ENCODE data around the gene PES1. TPM values are rescaled to one million over a fixed set of nuclear protein-coding genes. Genes with fewer than 3 reads are reported as not detected.

Gene PES1
- total RNA-seq, 1 experiment from 2014 or later = 167 TPM

GRCh38 chr22:30609260-30610185, 17.8 kb upstream of the PES1 start:
- Histone ChIP-seq H3K27ac (ENCODE audit: low read depth, low read length) (peak overlapping the region; percentile 6), H2AFZ (ENCODE audit: low read depth, low read length, poor library complexity, severe bottlenecking) (peak overlapping the region; percentile 82), H4K20me1 (ENCODE audit: insufficient read depth) (no peaks in the 10 kb centered on the region), H3K79me2 (ENCODE audit: insufficient read depth, low read length) (no peaks in the 10 kb centered on the region), H3K9me2 (ENCODE audit: insufficient read depth) (no peaks in the 10 kb centered on the region), H3K4me2 (ENCODE audit: low read length) (peak overlapping the region; percentile 78), H3K27me3 (ENCODE audit: insufficient read depth, low read length) (no peaks in the 10 kb centered on the region), H3K4me3 (replicated peaks in 1 of 2; ENCODE audit: low read depth in 1 of 2, low read length in 2 of 2) (peak overlapping the region in 1 of 2 experiments; percentile 29; a peak in 2 of 4 replicates), H3K4me1 (ENCODE audit: control insufficient read depth in 1 of 2, insufficient read depth in 2 of 2, low read length in 2 of 2) (peaks cover 22 to 47% of the 10 kb centered on the region in 2 experiments), H3K9ac (ENCODE audit: low read length) (peak overlapping the region; percentile 36), H3K9me3 (ENCODE audit: control insufficient read depth in 1 of 2, insufficient read depth in 1 of 2, low read depth in 1 of 2, low read length in 2 of 2) (no peaks in the 10 kb centered on the region), H3K36me3 (ENCODE audit: control insufficient read depth in 1 of 2, insufficient read depth in 2 of 2, low read length in 2 of 2) (no peaks in the 10 kb centered on the region)
- RAD21 ChIA-PET (ENCODE audit: low non-redundant PET in 1 of 2, low total read pairs in 2 of 2, uncharacterized antibody in 2 of 2, unreplicated experiment in 2 of 2) = no interaction called here
- ATAC-seq (peak; percentile 55), DNase-seq (ENCODE audit: low read depth, low spot score) (no peak)
- intact Hi-C loops (cut with micrococcal nuclease) = loop anchor here (10.0 kb wide), 1 partner anchor 145 kb away; no protein-coding TSS in a partner anchor
- peak; percentile 47; the same call in 1 of the 2 replicates for TF ChIP-seq FOSL1 (IDR thresholded peaks at IDR 0.05; ENCODE audit: low read depth)
- no peak for TF ChIP-seq SRF (IDR thresholded peaks at IDR 0.05; ENCODE audit: low read depth)
- TF ChIP-seq JUND (IDR thresholded peaks at IDR 0.05) = 0 out of 2 replicates have a peak, but pooled peaks have one; percentile 27
- no TSS peak for BruUV-seq (replicated peaks)
- POLR2A ChIA-PET = no interaction called here
- CTCF ChIA-PET = interaction anchor here (1.0 to 1.4 kb wide), 2 partner anchors 25 to 146 kb away, joined by 3 to 5 read pairs; no protein-coding TSS in a partner anchor

DNA sequence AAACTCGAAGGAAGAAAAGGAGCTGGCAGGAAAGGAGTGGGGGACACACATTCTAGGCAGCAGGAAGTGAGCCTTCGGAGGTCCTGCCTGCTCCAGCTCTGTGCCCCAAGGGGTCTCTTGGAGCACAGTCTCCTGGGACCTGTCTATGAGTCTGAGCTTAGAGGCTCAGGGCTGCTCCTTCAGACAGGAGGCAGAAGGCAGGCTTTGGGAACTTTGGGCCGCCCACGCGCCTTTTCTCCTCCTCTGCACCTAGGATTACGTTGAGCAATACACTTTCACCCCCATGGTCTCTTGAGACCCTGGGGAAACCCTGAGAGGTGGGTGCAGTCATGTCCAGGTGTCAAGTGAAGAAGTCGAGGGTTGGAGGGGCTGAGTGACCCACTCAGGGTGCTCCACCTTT, 16.2 kb upstream of the PES1 start:
- H3K4me2 ChIP-seq (ENCODE audit: low read length) = no peak overlapping the region
- H3K9me2 ChIP-seq (ENCODE audit: insufficient read depth) = no peaks in the 10 kb centered on the region
- ATAC-seq = no peak
- no TSS peak for BruUV-seq (replicated peaks)
- no peak overlapping the region for H3K9ac ChIP-seq (ENCODE audit: low read length)
- H2AFZ ChIP-seq (ENCODE audit: low read depth, low read length, poor library complexity, severe bottlenecking) = no peak overlapping the region
- H3K4me1 ChIP-seq (ENCODE audit: control insufficient read depth in 1 of 2, insufficient read depth in 2 of 2, low read length in 2 of 2) = peaks cover 22 to 47% of the 10 kb centered on the region in 2 experiments
- no peaks in the 10 kb centered on the region for H3K27me3 ChIP-seq (ENCODE audit: insufficient read depth, low read length)
- H3K9me3 ChIP-seq (ENCODE audit: control insufficient read depth in 1 of 2, insufficient read depth in 1 of 2, low read depth in 1 of 2, low read length in 2 of 2) = no peaks in the 10 kb centered on the region
- no peak overlapping the region for H3K4me3 ChIP-seq (replicated peaks in 1 of 2; ENCODE audit: low read depth in 1 of 2, low read length in 2 of 2)
- no peak overlapping the region for H3K27ac ChIP-seq (ENCODE audit: low read depth, low read length)
- ChIA-PET RAD21 (ENCODE audit: low non-redundant PET in 1 of 2, low total read pairs in 2 of 2, uncharacterized antibody in 2 of 2, unreplicated experiment in 2 of 2) (interaction anchor here in 1 of 2 experiments (0.5 to 1.3 kb wide), 2 partner anchors 103 to 147 kb away, joined by 4 to 6 read pairs; no protein-coding TSS in a partner anchor), CTCF (interaction anchor here (1.2 kb wide), 1 partner anchor 147 kb away, joined by 4 read pairs; no protein-coding TSS in a partner anchor), POLR2A (no interaction called here)
- no peaks in the 10 kb centered on the region for H4K20me1 ChIP-seq (ENCODE audit: insufficient read depth)
- intact Hi-C loops (cut with micrococcal nuclease) = loop anchor here (10.0 kb wide), 1 partner anchor 147 kb away; no protein-coding TSS in a partner anchor
- TF ChIP-seq CBX3 (IDR thresholded peaks at IDR 0.05; ENCODE audit: low read depth) (no peak), JUND (IDR thresholded peaks at IDR 0.05) (no peak), POLR2AphosphoS5 (IDR thresholded peaks at IDR 0.05; ENCODE audit: low read depth, low read length) (no peak), SIN3A (IDR thresholded peaks at IDR 0.05; ENCODE audit: low read depth) (no peak), SP1 (IDR thresholded peaks at IDR 0.05; ENCODE audit: low read depth) (no peak), EGR1 (IDR thresholded peaks at IDR 0.05; ENCODE audit: low read depth) (no peak), EZH2phosphoT487 (IDR thresholded peaks at IDR 0.05; ENCODE audit: borderline replicate concordance) (no peak), ZNF274 (IDR thresholded peaks at IDR 0.05; ENCODE audit: low read depth, low read length) (no peak), RAD21 (IDR thresholded peaks at IDR 0.05; ENCODE audit: low read depth) (no peak), TCF7L2 (IDR thresholded peaks at IDR 0.05; ENCODE audit: borderline replicate concordance, extremely low read depth, insufficient read depth, insufficient read length) (no peak)
- DNase-seq (ENCODE audit: low read depth, low spot score) = no peak
- H3K36me3 ChIP-seq (ENCODE audit: control insufficient read depth in 1 of 2, insufficient read depth in 2 of 2, low read length in 2 of 2) = no peaks in the 10 kb centered on the region
- no peaks in the 10 kb centered on the region for H3K79me2 ChIP-seq (ENCODE audit: insufficient read depth, low read length)

All from HCT116 (cell line).